Esophagus muscularis mucosa (tissue), 4 donors: Measurements from ENCODE around the gene ITPRIP. TPM values are rescaled to one million over a fixed set of nuclear protein-coding genes. Genes with fewer than 3 reads are reported as not detected.

Experiments used
- DNase-seq: peaks from one replicate; pipeline ENCODE4 v3.0.0-alpha.2; 2017; ENCODE audit errors: extremely low spot score
- H3K27ac ChIP-seq, 4 donors: fragments of 200-600 bp; sonication (generic); replicated peaks in 1 of 4; 1 replicate in 3 of 4; 2 replicates in 1 of 4; pipeline ENCODE4 v1.5.1; 2016 to 2019; ENCODE audit warnings: mild to moderate bottlenecking in 1 of 4
- H3K27me3 ChIP-seq, 4 donors: fragments of 200-600 bp; sonication (generic); one replicate each; pipeline versions ENCODE4 v1.5.1 to v1.6.0; 2016 to 2019
- H3K36me3 ChIP-seq, 4 donors: fragments of 200-600 bp; sonication (generic); one replicate each; pipeline ENCODE4 v1.5.1; 2016 to 2019
- H3K4me1 ChIP-seq, 4 donors: fragments of 200-600 bp; sonication (generic); one replicate each; pipeline ENCODE4 v1.5.1; 2016 to 2019
- H3K4me3 ChIP-seq, 4 donors: fragments of 200-600 bp; sonication (generic); 1 replicate in 2 of 4; 2 replicates in 2 of 4; pipeline ENCODE4 v1.5.1; 2016 to 2019; ENCODE audit warnings: mild to moderate bottlenecking in 4 of 4, moderate library complexity in 1 of 4
- H3K9me3 ChIP-seq, 4 donors: fragments of 200-600 bp; sonication (generic); 1 replicate in 3 of 4; 2 replicates in 1 of 4; pipeline ENCODE4 v1.5.1; 2016 to 2019
- CTCF ChIP-seq, 3 experiments: fragments of 200-600 bp in 2 of 3; fragments of 450-650 bp in 1 of 3; sonication (generic) in 2 of 3; IDR thresholded peaks; one replicate each; pipeline ENCODE4 v1.5.1; 2017 to 2019; ENCODE audit warnings: antibody characterized with exemption in 3 of 3, mild to moderate bottlenecking in 2 of 3, moderate library complexity in 1 of 3
- EP300 ChIP-seq: sonication (generic); formaldehyde crosslinking; IDR thresholded peaks from one replicate; pipeline ENCODE4 v1.6.1; 2017; ENCODE audit warnings: antibody characterized with exemption
- POLR2A ChIP-seq: fragments of 450-650 bp; IDR thresholded peaks from one replicate; pipeline ENCODE4 v1.6.1; 2017; ENCODE audit warnings: antibody characterized with exemption, moderate library complexity, mild to moderate bottlenecking, low read depth
- POLR2AphosphoS5 ChIP-seq, 2 donors: sonication (generic); formaldehyde crosslinking; IDR thresholded peaks; one replicate each; pipeline ENCODE4 v1.6.1; 2017; ENCODE audit warnings: antibody characterized with exemption in 2 of 2
- WGBS: methylation state at CpG from one replicate; pipeline ENCODE4 v1.1.5; 2018; 5-methylcytosine and 5-hydroxymethylcytosine counted together
- intact Hi-C: fragments of 100-400 bp; cut with DNase I; formaldehyde crosslinking; loops from one replicate; pipeline ENCODE4 v1.15.1; 2023
- total RNA-seq, 4 donors: library from RNA; depleted of rRNA; stranded (reverse); fragments of >200 nt; gene quantifications; one replicate each; pipeline versions ENCODE4 v1.1.0 to v1.2.1, GENCODE V29; 2016

The ITPRIP gene
- total RNA-seq, 4 donors from 2014 or later = 18.7 to 56.0 (median 39.9) TPM

- Histone ChIP-seq H3K27ac (peak overlapping the region; percentile 97 to 100 (median 98)), H3K4me1 (peaks cover 100% of the 10 kb centered on the region in 4 donors), H3K9me3 (no peaks in the 10 kb centered on the region), H3K36me3 (peaks cover 0 to 6% (median 2%) of the 10 kb centered on the region in 4 donors), H3K27me3 (no peaks in the 10 kb centered on the region), H3K4me3 (peak overlapping the region; percentile 19 to 34 (median 30))
- WGBS = 25% methylated on average over 20 of the region's 20 CpGs
- no peak for DNase-seq
- TF ChIP-seq POLR2A (no peak), EP300 (no peak), POLR2AphosphoS5 (IDR thresholded peaks at IDR 0.05) (peak; percentile 39 to 66), CTCF (IDR thresholded peaks at IDR 0.05) (no peak)
- intact Hi-C loops = no loop called here
Measured at GRCh38 chr10:104327745-104328645, 10.3 kb downstream of the ITPRIP start.

GRCh38 chr10:104326991-104327610 is 11.2 kb downstream of the ITPRIP start:
- Histone ChIP-seq H3K36me3 (peaks cover 0 to 5% (median 2%) of the 10 kb centered on the region in 4 donors), H3K4me3 (no peak overlapping the region), H3K27ac (peak overlapping the region; percentile 97 to 100 (median 98)), H3K27me3 (no peaks in the 10 kb centered on the region), H3K9me3 (no peaks in the 10 kb centered on the region), H3K4me1 (peaks cover 100% of the 10 kb centered on the region in 4 donors)
- WGBS = 94% methylated on average over 9 of the region's 9 CpGs
- intact Hi-C loops = no loop called here
- no peak for TF ChIP-seq EP300
- no peak for TF ChIP-seq POLR2A
- no peak for TF ChIP-seq CTCF (IDR thresholded peaks at IDR 0.05)
- TF ChIP-seq POLR2AphosphoS5 (IDR thresholded peaks at IDR 0.05) = no peak
- DNase-seq = no peak

DNA sequence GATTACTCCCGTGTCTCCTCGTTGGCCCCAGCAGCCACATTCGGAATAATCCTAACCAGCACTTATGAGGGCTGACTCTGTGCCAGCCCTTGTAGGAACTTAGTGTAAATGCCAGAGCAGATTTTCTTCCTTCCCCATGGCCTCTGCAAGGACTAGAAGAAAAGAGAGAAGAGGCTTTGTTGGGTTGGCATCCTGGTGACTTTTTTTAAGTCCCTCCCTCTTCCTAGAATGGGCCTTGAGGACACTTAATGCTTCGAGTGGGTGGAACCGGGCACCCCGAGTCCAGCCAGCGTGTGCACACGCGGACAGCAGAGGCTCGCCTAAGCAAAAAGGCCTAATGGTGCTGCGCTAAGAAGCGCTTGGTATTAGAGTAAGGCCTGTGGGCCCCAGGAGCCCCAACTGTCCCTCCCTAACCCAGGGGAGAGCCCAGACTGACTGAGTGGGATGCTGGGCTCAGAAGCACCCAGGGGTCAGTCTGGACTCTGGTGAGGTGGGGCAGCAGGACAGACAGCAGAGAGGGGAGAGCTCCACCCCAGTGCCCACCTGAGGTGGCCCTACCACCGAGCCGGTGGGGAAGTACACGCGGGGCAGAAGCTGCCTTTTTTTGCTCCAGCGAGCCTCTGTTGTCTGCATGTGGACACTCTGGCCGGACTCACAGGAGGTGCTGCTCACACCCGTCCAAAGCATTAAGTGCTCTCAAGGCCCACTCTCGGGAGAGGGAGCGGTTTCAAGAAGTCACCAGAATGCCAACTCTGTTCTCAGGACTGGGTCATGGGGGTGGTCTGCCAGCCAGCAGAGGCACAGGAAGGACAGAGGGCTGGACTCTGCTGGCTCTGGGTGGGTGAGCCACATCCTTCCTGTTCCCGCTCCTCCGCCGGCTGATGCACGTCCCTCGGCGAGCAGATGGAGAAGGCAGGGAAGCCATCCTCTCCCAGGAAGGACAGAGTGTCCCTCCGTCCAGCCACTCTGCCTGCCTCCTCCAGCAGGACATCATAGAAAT is 12.5 kb downstream of the ITPRIP start:
- intact Hi-C loops = no loop called here
- Histone ChIP-seq H3K27me3 (no peaks in the 10 kb centered on the region), H3K4me3 (peak overlapping the region in 3 of 4 donors; percentile 1 to 18 (median 12)), H3K27ac (peak overlapping the region; percentile 97 to 100 (median 98)), H3K9me3 (no peaks in the 10 kb centered on the region), H3K36me3 (peaks cover 0 to 5% (median 2%) of the 10 kb centered on the region in 4 donors), H3K4me1 (peaks cover 100% of the 10 kb centered on the region in 4 donors)
- DNase-seq = no peak
- no peak for TF ChIP-seq POLR2A
- TF ChIP-seq CTCF (IDR thresholded peaks at IDR 0.05) = no peak
- TF ChIP-seq POLR2AphosphoS5 (IDR thresholded peaks at IDR 0.05) = peak; percentile 39
- TF ChIP-seq EP300 = peak; percentile 30
- WGBS = 50% methylated on average over 23 of the region's 28 CpGs

GRCh38 chr10:104324931-104325330 is 13.3 kb downstream of the ITPRIP start:
- H3K27me3 ChIP-seq = no peaks in the 10 kb centered on the region
- H3K27ac ChIP-seq = peak overlapping the region; percentile 97 to 100 (median 98)
- peaks cover 100% of the 10 kb centered on the region in 4 donors for H3K4me1 ChIP-seq
- H3K36me3 ChIP-seq = peaks cover 0 to 5% (median 2%) of the 10 kb centered on the region in 4 donors
- DNase-seq = no peak
- WGBS = 92% methylated on average over 10 of the region's 10 CpGs
- H3K9me3 ChIP-seq = no peaks in the 10 kb centered on the region
- no peak overlapping the region for H3K4me3 ChIP-seq
- intact Hi-C loops = no loop called here
- no peak for TF ChIP-seq POLR2AphosphoS5 (IDR thresholded peaks at IDR 0.05)
- no peak for TF ChIP-seq CTCF (IDR thresholded peaks at IDR 0.05)
- TF ChIP-seq EP300 = no peak
- TF ChIP-seq POLR2A = no peak
